SK-N-MC (cell line): ENCODE data around the gene AOAH.

Source experiments
- DNase-seq: peaks from one replicate; pipeline ENCODE4 v3.0.0-alpha.2; 2011; ENCODE audit warnings: low read depth, low spot score
- H3K27ac ChIP-seq: fragments of 200-600 bp; sonication (generic); 2 replicates; pipeline ENCODE4 v1.5.1; 2016; ENCODE audit warnings: mixed run types
- H3K36me3 ChIP-seq: fragments of 200-600 bp; sonication (generic); 2 replicates; pipeline ENCODE4 v1.6.1; 2017; ENCODE audit warnings: antibody characterized with exemption, low read length, mixed read lengths; ENCODE audit not compliant: insufficient read depth
- H3K4me3 ChIP-seq: fragments of 200-600 bp; sonication (generic); 2 replicates; pipeline ENCODE4 v1.5.1; 2016
- H3K9ac ChIP-seq: fragments of 200-600 bp; sonication (generic); 2 replicates; pipeline ENCODE4 v1.8.0; 2017; ENCODE audit warnings: mixed run types, mixed read lengths; ENCODE audit not compliant: insufficient read length
- H3K9me3 ChIP-seq: fragments of 200-600 bp; sonication (generic); 2 replicates; pipeline ENCODE4 v1.6.1; 2017; ENCODE audit warnings: low read depth, mild to moderate bottlenecking, antibody characterized with exemption, low read length, moderate library complexity, mixed read lengths
- EZH2 ChIP-seq: fragments of 200-600 bp; sonication (generic); IDR thresholded peaks from one replicate; pipeline ENCODE4 v1.6.1; 2017; ENCODE audit warnings: antibody characterized with exemption
- FOXP2 ChIP-seq: optimal IDR thresholded peaks from 2 replicates; pipeline ENCODE3; 2011; ENCODE audit warnings: mild to moderate bottlenecking, moderate library complexity; ENCODE audit not compliant: insufficient read depth; ENCODE audit errors: extremely low read length, control extremely low read depth
- POLR2AphosphoS5 ChIP-seq: IDR thresholded peaks from 2 replicates; pipeline ENCODE4 v1.6.1; 2012; ENCODE audit warnings: mild to moderate bottlenecking, low read depth, low read length, borderline replicate concordance

AOAH gene

DNA sequence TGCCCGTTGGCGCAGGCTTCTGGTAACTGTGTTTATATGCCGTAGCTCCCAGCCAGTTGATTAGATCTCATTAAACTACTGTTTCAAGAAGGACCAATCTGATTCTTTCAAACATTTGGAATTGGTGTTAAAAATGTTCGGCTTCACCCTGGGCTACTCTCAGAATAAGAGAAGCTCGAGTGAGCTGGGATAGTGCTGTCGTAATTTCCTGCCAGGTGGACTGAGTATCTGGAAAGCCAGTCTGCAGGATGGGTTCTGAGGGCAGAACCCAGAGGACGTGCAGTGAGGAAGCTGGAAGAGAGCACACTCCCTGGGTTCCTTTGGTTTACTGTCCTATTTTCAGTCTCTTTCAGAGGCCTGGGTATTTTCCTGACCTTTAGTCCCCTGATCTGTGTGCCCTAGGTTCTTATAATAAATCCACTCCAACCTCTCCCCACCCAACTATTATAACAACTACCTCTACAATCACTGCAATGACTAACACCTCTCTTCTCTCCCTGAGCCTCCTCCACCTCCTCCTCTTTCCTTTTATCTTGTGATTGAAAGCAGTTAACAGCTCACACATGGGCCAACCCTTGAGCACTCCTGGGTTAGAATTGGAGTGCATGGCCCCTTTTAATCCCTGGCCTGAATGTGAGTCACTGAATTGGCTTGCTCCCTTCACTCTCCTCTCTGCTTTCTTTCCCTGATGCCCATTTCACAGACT is 63.0 kb downstream of the AOAH start:
- Histone ChIP-seq H3K9ac (no peak overlapping the region), H3K27ac (no peak overlapping the region), H3K36me3 (no peaks in the 10 kb centered on the region), H3K9me3 (no peaks in the 10 kb centered on the region), H3K4me3 (no peak overlapping the region)
- no peak for DNase-seq
- no peak for TF ChIP-seq POLR2AphosphoS5
- no peak for TF ChIP-seq EZH2
- no peak for TF ChIP-seq FOXP2

DNA sequence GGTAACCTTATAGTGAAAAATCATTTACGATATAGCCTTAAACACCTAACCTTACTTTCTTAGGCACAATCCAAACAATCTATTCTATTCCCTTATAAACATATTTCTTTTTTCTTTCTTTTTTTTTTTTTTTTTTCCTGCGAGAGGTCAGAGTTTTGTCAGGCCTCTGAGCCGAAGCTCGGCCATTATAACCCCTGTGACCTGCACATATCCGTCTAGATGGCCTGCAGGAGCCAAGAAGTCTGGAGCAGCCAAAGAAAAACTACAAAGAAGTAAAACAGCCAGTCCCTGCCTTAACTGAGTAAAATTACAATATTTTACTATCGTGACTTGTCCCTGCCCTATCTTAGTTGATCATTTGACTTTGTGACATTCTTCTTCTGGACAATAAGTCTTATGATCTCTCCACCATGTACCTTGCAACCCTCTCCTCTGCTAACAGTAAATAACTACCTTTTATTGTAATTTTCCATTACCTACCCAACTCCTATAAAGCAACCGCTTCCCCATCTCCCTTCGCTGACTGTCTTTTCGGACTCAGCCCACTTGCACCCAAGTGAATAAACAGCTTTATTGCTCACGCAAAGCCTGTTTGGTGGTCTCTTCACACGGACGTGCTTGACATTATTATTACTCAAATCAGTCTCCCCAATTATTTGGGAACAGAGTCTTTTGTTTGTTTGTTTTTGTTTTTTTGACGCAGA is 64.5 kb downstream of the AOAH start:
- no peak for DNase-seq
- Histone ChIP-seq H3K9me3 (no peaks in the 10 kb centered on the region), H3K9ac (no peak overlapping the region), H3K36me3 (no peaks in the 10 kb centered on the region), H3K4me3 (no peak overlapping the region), H3K27ac (no peak overlapping the region)
- TF ChIP-seq FOXP2 = no peak
- no peak for TF ChIP-seq POLR2AphosphoS5
- TF ChIP-seq EZH2 = no peak

DNA sequence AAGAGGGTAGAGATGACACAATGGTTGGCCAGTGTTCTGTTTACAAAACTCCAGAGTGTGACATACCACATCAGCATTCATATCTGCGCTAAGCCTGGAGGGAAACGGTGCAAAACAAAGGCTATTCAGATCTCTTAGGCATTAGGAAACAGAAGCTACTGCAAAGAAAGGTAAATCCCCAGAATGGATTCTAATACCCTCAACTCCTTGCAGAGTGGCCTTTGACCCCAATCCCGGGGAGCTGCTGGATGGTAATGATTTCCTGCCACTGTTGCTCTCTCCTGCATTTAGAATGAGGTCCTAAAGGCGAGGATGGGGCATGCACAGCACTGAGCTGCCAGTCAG is 65.2 kb downstream of the AOAH start:
- Histone ChIP-seq H3K9ac (no peak overlapping the region), H3K9me3 (no peaks in the 10 kb centered on the region), H3K36me3 (no peaks in the 10 kb centered on the region), H3K4me3 (no peak overlapping the region), H3K27ac (no peak overlapping the region)
- TF ChIP-seq EZH2 (no peak), FOXP2 (no peak), POLR2AphosphoS5 (no peak)
- no peak for DNase-seq

DNA sequence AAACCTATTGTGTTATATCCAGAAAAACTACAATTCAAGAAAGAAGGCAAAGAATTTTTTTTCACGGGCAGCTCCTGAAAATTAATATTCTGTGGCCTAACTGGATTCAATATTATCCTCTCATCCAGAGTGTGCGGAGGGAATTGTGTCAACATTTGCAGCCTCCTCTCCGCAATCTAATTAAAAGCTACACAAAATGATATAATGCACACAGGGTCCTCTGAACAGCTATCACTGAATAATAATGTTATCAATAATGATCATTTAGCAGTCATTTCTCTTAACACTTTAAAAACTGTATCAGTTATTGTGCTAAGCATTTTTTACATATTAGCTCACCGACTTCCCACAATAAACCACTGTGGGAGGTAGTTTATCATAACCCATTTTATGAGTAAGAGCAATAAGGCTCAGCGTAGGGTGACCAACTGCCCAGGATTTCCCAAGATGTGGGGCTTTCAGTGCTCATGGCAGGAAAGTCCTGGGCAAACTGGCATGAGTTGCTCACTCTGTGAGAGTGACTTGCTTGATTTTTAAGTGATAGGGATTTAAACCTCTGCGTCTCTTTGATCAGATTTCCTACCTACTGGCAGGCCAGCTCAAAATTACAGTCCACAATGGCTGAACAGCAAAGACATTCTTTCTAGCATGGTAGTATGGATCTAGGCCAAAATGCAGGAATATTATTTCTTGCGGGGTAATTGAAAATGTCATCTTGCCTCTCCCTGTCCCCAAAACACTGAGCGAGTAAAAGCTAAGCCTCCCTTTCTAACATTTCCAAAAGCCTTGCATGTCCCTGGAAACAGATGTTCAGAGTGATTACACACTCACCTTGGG is 65.7 kb downstream of the AOAH start:
- Histone ChIP-seq H3K9ac (no peak overlapping the region), H3K27ac (no peak overlapping the region), H3K4me3 (no peak overlapping the region), H3K9me3 (no peaks in the 10 kb centered on the region), H3K36me3 (no peaks in the 10 kb centered on the region)
- TF ChIP-seq EZH2 (no peak), FOXP2 (no peak), POLR2AphosphoS5 (no peak)
- DNase-seq = no peak

DNA sequence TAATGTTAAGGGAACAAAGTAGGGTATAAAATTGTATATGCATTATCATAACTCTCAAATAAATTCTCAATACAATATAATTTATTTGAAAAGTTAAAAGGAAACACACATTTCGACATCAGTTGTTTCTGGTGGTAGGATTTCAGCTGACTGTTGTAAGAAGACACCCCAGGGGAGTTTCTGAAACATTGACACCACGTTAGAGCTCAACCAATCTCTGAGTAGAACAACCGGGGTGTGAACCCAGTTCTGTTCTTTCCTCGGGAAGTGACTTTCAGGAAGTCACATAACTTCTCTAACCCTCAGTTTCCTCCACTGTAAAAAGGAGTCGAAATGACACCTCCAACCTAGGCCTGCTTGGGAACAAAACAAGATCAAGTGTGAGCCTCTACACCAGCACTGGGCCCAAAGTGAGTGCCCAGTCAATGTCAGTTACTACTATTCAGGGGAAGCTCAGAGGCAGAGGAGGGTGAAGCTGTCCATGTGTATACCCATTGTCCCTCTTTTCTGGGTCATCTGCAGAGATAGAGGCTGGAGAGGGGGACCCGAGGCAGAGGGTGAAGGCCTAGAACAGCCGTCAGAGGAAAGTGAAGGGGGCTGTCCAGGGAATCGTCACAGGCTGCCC is 67.1 kb downstream of the AOAH start:
- no peak for TF ChIP-seq EZH2
- TF ChIP-seq POLR2AphosphoS5 = no peak
- no peak for TF ChIP-seq FOXP2
- no peak overlapping the region for H3K4me3 ChIP-seq
- H3K27ac ChIP-seq = no peak overlapping the region
- H3K9me3 ChIP-seq = no peaks in the 10 kb centered on the region
- no peak for DNase-seq
- H3K36me3 ChIP-seq = no peaks in the 10 kb centered on the region
- H3K9ac ChIP-seq = no peak overlapping the region

DNA sequence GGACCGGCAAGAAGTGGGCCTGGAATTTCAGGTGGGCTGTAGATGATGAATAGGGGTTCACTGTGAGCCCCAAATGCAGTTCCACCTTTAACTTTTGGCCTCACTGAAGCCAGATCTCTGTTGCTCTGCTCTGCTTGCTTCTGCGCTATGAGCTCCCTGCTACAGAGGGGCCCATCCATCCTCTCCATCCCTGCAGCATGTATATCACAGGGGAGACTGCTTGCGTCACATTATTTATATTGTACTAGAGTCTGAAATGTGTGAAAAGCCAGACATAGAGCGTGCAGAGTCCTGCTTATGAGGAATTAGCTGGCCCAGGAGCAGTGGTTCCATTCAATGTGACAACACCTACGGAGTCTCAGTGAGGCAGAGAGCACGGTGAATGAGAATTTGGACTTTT is 69.9 kb downstream of the AOAH start:
- Histone ChIP-seq H3K36me3 (no peaks in the 10 kb centered on the region), H3K4me3 (no peak overlapping the region), H3K9ac (no peak overlapping the region), H3K27ac (no peak overlapping the region), H3K9me3 (no peaks in the 10 kb centered on the region)
- DNase-seq = no peak
- no peak for TF ChIP-seq FOXP2
- TF ChIP-seq EZH2 = no peak
- no peak for TF ChIP-seq POLR2AphosphoS5

DNA sequence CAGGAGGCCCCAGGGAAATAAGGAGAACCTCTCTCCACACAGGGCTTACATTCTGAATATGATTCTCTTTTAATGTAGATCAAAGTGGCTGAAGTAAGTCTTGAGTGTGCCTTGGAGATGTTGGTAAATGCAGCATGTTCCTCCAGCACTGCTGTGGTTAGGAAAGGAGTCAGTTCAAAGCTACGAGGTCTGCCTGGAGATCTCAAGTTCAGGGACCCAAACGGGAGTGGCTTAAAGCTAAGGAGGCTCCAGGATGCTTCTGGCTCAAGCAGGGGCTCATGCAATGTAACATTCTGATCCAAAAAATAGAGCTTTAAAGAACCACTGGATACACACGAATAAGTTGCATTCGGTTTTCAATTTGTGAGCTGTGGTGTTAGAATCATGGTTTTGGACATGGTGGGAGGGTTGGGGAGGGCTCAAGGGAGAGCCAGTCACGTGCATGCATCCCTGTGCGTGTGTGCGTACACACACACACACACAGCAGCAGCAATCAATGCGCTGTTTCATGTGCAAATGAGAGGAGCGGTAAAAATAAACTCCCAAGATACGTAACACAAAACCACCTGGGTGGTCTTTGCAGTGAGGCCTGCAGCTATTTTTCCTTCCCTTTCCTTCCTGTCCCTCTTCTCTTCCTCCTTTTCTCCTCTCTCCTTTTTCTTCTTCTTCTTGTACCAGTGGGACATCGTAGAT is 70.5 kb downstream of the AOAH start:
- Histone ChIP-seq H3K27ac (no peak overlapping the region), H3K9ac (no peak overlapping the region), H3K9me3 (no peaks in the 10 kb centered on the region), H3K36me3 (no peaks in the 10 kb centered on the region), H3K4me3 (no peak overlapping the region)
- DNase-seq = no peak
- no peak for TF ChIP-seq EZH2
- no peak for TF ChIP-seq FOXP2
- TF ChIP-seq POLR2AphosphoS5 = no peak

DNA sequence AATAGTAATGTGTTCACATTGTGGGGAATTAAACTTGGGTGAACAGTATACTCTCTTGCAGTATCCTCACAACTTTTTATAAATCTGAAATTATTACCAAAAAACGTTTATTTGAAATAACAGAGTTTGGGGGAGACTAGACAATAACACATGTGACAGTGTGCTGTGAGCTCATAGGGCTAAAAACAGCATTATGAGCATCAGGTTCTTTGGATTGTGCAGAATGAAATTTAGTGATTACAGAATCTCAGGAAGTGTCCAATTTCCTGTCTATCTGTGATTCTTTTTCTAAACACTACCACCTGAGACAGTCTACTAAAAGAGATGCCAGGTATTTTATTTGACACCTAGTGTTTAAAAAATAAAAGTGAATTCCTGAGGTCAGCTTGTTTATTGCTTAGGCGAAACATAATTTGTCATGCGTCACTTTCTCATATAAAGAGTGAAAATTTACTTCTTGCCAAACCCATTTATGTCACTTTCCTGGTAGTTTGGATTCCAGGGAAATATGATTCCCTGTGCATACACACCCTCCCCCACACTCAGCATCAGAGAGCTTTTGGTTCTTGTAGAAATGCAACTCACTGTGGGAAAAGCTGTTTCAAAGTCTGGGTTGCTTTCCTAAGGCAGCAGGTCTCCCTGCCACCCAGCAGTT is 71.2 kb downstream of the AOAH start:
- no peaks in the 10 kb centered on the region for H3K36me3 ChIP-seq
- no peaks in the 10 kb centered on the region for H3K9me3 ChIP-seq
- no peak overlapping the region for H3K4me3 ChIP-seq
- H3K9ac ChIP-seq = no peak overlapping the region
- DNase-seq = no peak
- TF ChIP-seq EZH2 = no peak
- H3K27ac ChIP-seq = no peak overlapping the region
